Mucosa of descending colon (tissue), 3 donors: ENCODE results near the gene ZBTB18. TPM values are rescaled to one million over a fixed set of nuclear protein-coding genes. Genes with fewer than 3 reads are reported as not detected.
A peak's percentile ranks its signal among the peaks of the same experiment; 100 is the strongest.

Experiments used
- ATAC-seq: fragments of 200-7000 bp; cut with Tn5 transposase; one replicate; pipeline ENCODE4 v1.9.1; 2020; ENCODE audit warnings: mild to moderate bottlenecking, moderate library complexity
- DNase-seq, 3 donors: peaks; one replicate each; pipeline ENCODE4 v3.0.0-alpha.2; 2020
- H3K36me3 ChIP-seq: fragments of 200-600 bp; one replicate; pipeline ENCODE4 v1.8.0; 2021; ENCODE audit warnings: low read depth, mild to moderate bottlenecking
- H3K4me1 ChIP-seq: fragments of 200-600 bp; one replicate; pipeline ENCODE4 v1.8.0; 2021; ENCODE audit warnings: low read depth, mild to moderate bottlenecking
- H3K4me3 ChIP-seq: fragments of 200-600 bp; one replicate; pipeline ENCODE4 v1.8.0; 2021; ENCODE audit warnings: mild to moderate bottlenecking
- H3K9me3 ChIP-seq: fragments of 200-600 bp; one replicate; pipeline ENCODE4 v1.8.0; 2021; ENCODE audit warnings: mild to moderate bottlenecking
- CTCF ChIP-seq: fragments of 200-600 bp; IDR thresholded peaks from one replicate; pipeline ENCODE4 v1.8.0; 2022; ENCODE audit warnings: antibody characterized with exemption, mild to moderate bottlenecking
- intact Hi-C, 2 donors: fragments of 100-400 bp; cut with DNase I in 1 of 2; cut with micrococcal nuclease in 1 of 2; formaldehyde crosslinking; loops; one replicate each; pipeline versions ENCODE4 v1.11.0 to v1.11.1; 2022; cut with DNase I, micrococcal nuclease
- total RNA-seq, 3 donors: library from RNA; stranded (reverse); fragmentation: NEBNext Ultra II Directional in 2 of 3; extraction: Animal tissue kit (Norgen Biotek cat#: 25700) in 2 of 3; gene quantifications; one replicate each; pipeline versions ENCODE4 v1.2.1 to v1.2.4, GENCODE V29; 2021 to 2023
- donor health status: DM: no; HTN: no; CAD: no; lungs with moderate emphysema.
- donor health status: DM: no; HTN: no; CAD: no.
- donor health status: DM: no; HTN: yes; CAD: no.

The ZBTB18 gene
- total RNA-seq, 3 donors from 2014 or later = 14.8 to 25.2 (median 19.9) TPM

GRCh38 chr1:244048256-244049161 is 2.6 kb upstream of the ZBTB18 start:
- Histone ChIP-seq H3K9me3 (no peaks in the 10 kb centered on the region), H3K36me3 (no peaks in the 10 kb centered on the region), H3K4me1 (peaks cover 15% of the 10 kb centered on the region), H3K4me3 (peak overlapping the region; percentile 75)
- DNase-seq (peak; percentile 96 to 100 (median 99)), ATAC-seq (peak; percentile 91)
- intact Hi-C loops = no loop called here
- TF ChIP-seq CTCF = no peak

- intact Hi-C loops = no loop called here
- ATAC-seq (no peak), DNase-seq (peak; percentile 55 to 70 (median 68))
These were observed 1.7 kb upstream of the ZBTB18 start for GRCh38 chr1:244049162-244050013.

GRCh38 chr1:244050014-244050834 is 859 bp upstream of the ZBTB18 start:
- no peak for TF ChIP-seq CTCF
- ATAC-seq (no peak), DNase-seq (peak in 2 of 3 donors; percentile 40 to 42)
- Histone ChIP-seq H3K4me3 (peak overlapping the region; percentile 58), H3K4me1 (peaks cover 15% of the 10 kb centered on the region), H3K36me3 (no peaks in the 10 kb centered on the region), H3K9me3 (no peaks in the 10 kb centered on the region)
- intact Hi-C loops = no loop called here

More at GRCh38 chr1:244049162-244050013, 1.7 kb upstream of the ZBTB18 start:
- Histone ChIP-seq H3K36me3 (no peaks in the 10 kb centered on the region), H3K9me3 (no peaks in the 10 kb centered on the region), H3K4me1 (peaks cover 15% of the 10 kb centered on the region), H3K4me3 (peak overlapping the region; percentile 58)
- TF ChIP-seq CTCF = no peak

- no peak for ATAC-seq
- intact Hi-C loops = no loop called here
- Histone ChIP-seq H3K4me1 (peaks cover 10% of the 10 kb centered on the region), H3K36me3 (no peaks in the 10 kb centered on the region), H3K9me3 (no peaks in the 10 kb centered on the region), H3K4me3 (no peak overlapping the region)
- no peak for TF ChIP-seq CTCF
- DNase-seq = peak in 1 of 3 donors; percentile 29
These were observed 1.1 kb downstream of the ZBTB18 start for GRCh38 chr1:244052016-244052727.
